Dendritic cell treated with granulocyte-macrophage colony-stimulating factor and Interleukin-4, amounts not matched to agents 40 ng/mL and 50 ng/mL, for 4 days (primary cell): ENCODE data around the gene ZNF780B.

Experiments used
- H3K27ac Mint-ChIP-seq: one replicate; pipeline ENCODE4 v1.8.0; 2022; ENCODE audit warnings: mild to moderate bottlenecking, mixed read lengths
- H3K27me3 Mint-ChIP-seq: one replicate; pipeline ENCODE4 v1.8.0; 2022; ENCODE audit warnings: mild to moderate bottlenecking, mixed read lengths
- H3K36me3 Mint-ChIP-seq: one replicate; pipeline ENCODE4 v1.8.0; 2022; ENCODE audit warnings: low read depth, mixed read lengths
- H3K4me1 Mint-ChIP-seq: one replicate; pipeline ENCODE4 v1.8.0; 2022; ENCODE audit warnings: low read depth, mixed read lengths
- H3K4me3 Mint-ChIP-seq: one replicate; pipeline ENCODE4 v1.8.0; 2022; ENCODE audit warnings: mild to moderate bottlenecking, moderate library complexity, mixed read lengths
- H3K9me3 Mint-ChIP-seq: one replicate; pipeline ENCODE4 v1.8.0; 2022; ENCODE audit warnings: mixed read lengths
- intact Hi-C: fragments of 100-400 bp; cut with micrococcal nuclease; formaldehyde crosslinking; loops from one replicate; pipeline ENCODE4 v1.15.0; 2022

Gene ZNF780B

GRCh38 chr19:40013991-40014390 is 42.0 kb downstream of the ZNF780B start:
- peaks cover 58% of the 10 kb centered on the region for H3K36me3 Mint-ChIP-seq
- H3K4me3 Mint-ChIP-seq = no peak overlapping the region
- H3K27ac Mint-ChIP-seq = no peak overlapping the region
- intact Hi-C loops = no loop called here
- peaks cover 76% of the 10 kb centered on the region for H3K9me3 Mint-ChIP-seq
- no peaks in the 10 kb centered on the region for H3K4me1 Mint-ChIP-seq
- H3K27me3 Mint-ChIP-seq = no peaks in the 10 kb centered on the region

DNA sequence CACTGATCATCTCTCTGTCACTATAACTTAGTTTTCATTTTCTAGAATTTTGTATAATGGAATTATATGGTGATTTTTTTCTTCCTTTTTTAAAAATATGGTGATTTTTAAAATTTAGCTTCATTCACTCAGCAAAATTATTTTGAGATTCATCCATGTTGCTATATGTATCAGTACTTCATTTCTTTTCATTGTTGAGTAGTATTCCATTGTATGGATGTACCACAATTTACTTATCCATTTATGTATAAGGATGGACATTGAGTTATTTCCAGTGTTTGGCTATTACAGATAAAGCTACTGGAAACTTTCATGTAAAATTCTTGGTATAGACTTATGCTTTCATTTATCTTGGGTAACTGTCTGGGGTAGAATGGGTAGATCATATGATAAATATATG is 46.4 kb downstream of the ZNF780B start:
- intact Hi-C loops = no loop called here
- Mint-ChIP-seq H3K27me3 (no peaks in the 10 kb centered on the region), H3K36me3 (peaks cover 89% of the 10 kb centered on the region), H3K4me3 (no peak overlapping the region), H3K9me3 (peaks cover 59% of the 10 kb centered on the region), H3K27ac (no peak overlapping the region), H3K4me1 (no peaks in the 10 kb centered on the region)

GRCh38 chr19:40006273-40006691 is 49.7 kb downstream of the ZNF780B start:
- H3K36me3 Mint-ChIP-seq = peaks cover 55% of the 10 kb centered on the region
- intact Hi-C loops = no loop called here

GRCh38 chr19:40005691-40006272 is 50.2 kb downstream of the ZNF780B start:
- intact Hi-C loops = no loop called here
- H3K9me3 Mint-ChIP-seq = peaks cover 22% of the 10 kb centered on the region
- H3K27me3 Mint-ChIP-seq = no peaks in the 10 kb centered on the region
- H3K4me3 Mint-ChIP-seq = no peak overlapping the region
- H3K27ac Mint-ChIP-seq = no peak overlapping the region
- no peaks in the 10 kb centered on the region for H3K4me1 Mint-ChIP-seq
- H3K36me3 Mint-ChIP-seq = peaks cover 50% of the 10 kb centered on the region

More at GRCh38 chr19:40006273-40006691, 49.7 kb downstream of the ZNF780B start:
- H3K27me3 Mint-ChIP-seq = no peaks in the 10 kb centered on the region
- H3K4me3 Mint-ChIP-seq = no peak overlapping the region
- H3K4me1 Mint-ChIP-seq = no peaks in the 10 kb centered on the region
- peaks cover 25% of the 10 kb centered on the region for H3K9me3 Mint-ChIP-seq
- no peak overlapping the region for H3K27ac Mint-ChIP-seq

DNA sequence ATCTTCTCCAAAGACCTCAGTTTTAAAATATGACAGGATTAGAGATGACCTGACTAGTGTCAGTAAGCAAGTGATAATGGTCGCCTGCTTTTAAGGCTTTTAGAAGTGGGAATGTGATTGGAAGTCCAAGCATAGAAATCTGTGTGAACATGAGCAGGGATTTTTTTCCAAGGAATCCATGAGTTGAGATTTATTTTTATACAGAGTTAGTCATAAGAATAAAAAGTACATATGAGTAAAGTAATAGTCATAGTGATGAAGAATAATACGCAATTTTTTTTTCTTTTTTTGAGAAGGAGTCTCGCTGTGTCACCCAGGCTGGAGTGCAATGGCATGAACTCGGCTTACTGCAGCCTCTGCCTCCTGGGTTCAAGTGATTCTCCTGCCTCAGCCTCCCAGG is 57.5 kb downstream of the ZNF780B start:
- no peaks in the 10 kb centered on the region for H3K9me3 Mint-ChIP-seq
- no peak overlapping the region for H3K4me3 Mint-ChIP-seq
- peaks cover 12% of the 10 kb centered on the region for H3K36me3 Mint-ChIP-seq
- H3K27me3 Mint-ChIP-seq = no peaks in the 10 kb centered on the region
- intact Hi-C loops = no loop called here
- H3K27ac Mint-ChIP-seq = no peak overlapping the region
- peaks cover 15% of the 10 kb centered on the region for H3K4me1 Mint-ChIP-seq

DNA sequence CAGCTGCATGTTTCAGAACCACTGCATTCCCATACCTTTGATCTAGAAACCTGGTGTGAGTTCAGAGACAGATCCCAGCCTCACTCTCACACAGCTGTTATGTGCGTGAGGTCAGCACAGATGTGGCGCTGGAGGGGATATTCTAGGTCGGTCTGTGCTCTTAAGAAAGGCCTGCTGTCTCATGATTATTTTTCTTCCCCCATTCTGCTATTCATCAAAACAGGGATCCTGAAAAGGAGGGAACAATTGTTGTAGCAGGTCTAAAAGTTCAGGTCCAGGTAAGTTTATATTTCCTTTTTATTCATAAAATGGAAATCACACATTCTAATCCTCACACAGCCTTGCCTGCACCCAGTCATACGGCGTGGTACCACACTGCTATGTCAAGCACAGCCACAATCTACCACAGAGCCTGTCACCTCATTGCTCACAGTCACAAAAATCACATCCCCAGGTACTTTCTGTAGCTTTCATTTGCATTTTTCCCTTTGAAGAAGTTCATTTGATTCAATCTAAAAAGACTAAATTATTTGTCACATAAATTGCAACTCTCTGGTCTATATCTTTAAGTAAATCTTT is 58.3 kb downstream of the ZNF780B start:
- Mint-ChIP-seq H3K4me3 (peak overlapping the region; percentile 97), H3K4me1 (peaks cover 15% of the 10 kb centered on the region), H3K36me3 (peaks cover 12% of the 10 kb centered on the region), H3K9me3 (no peaks in the 10 kb centered on the region), H3K27me3 (no peaks in the 10 kb centered on the region), H3K27ac (peak overlapping the region; percentile 93)
- intact Hi-C loops = loop anchor here (1.0 kb wide), 1 partner anchor 26 kb away; the partner anchor contains the start of gene PSMC4

DNA sequence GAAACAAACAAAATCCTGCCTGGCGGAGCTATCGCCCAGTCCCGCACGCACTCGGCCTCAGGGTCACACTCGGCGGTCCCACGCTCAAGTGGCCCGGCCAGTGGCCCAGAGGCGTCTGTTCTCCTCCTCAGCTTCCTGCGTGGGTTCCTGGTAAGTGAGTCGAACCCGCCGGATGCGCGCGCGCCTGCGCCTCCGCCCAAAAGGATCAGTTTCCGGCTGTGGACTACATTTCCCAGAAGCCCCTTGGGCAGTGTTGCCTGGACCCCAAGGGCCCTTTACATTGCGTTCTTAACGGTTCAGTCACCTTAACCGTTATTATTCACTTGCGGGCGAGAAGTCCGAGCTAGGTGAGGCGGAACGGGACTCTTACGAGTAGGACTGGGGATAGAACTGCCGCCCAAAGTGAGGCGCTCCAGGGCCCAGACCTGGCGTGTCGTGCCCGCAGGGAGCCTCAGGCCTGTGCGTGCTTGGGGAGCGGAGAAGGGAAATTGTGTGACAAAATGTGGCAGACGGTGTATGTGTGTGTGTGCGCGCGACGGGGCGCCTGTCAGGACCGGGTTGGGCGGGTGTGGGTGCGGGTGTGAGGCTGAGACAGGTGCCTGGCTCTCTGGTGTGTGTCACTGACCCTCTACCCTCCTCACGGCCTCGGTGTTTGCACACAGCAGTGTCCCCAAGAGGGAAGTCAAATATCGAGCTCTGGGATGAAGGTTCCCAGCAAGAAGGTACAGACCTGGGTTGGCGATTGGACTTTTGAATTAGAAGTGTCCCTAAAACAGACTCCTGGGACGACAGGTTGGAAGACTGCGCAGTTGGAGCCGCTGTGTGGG is 59.0 kb downstream of the ZNF780B start, which contains the start of gene ZNF546:
Gene ZNF546, plus strand, starts transcription at position 250 of the 827 bp plus-strand sequence. CDS start 1,267 bp downstream, outside the sequence.
- Mint-ChIP-seq H3K27me3 (no peaks in the 10 kb centered on the region), H3K4me1 (peaks cover 15% of the 10 kb centered on the region), H3K4me3 (peak within 1 kb of the TSS; percentile 97), H3K9me3 (no peaks in the 10 kb centered on the region), H3K27ac (peak within 1 kb of the TSS; percentile 93), H3K36me3 (peaks cover 12% of the 10 kb centered on the region)
- intact Hi-C loops = loop anchor here (1.0 kb wide), 1 partner anchor 26 kb away; the partner anchor contains the start of gene PSMC4

- Mint-ChIP-seq H3K27ac (peak overlapping the region; percentile 93), H3K27me3 (no peaks in the 10 kb centered on the region), H3K4me3 (peak overlapping the region; percentile 97), H3K4me1 (peaks cover 15% of the 10 kb centered on the region), H3K36me3 (peaks cover 12% of the 10 kb centered on the region), H3K9me3 (no peaks in the 10 kb centered on the region)
- intact Hi-C loops = no loop called here
Measured at GRCh38 chr19:39996218-39996810, 59.7 kb downstream of the ZNF780B start.

DNA sequence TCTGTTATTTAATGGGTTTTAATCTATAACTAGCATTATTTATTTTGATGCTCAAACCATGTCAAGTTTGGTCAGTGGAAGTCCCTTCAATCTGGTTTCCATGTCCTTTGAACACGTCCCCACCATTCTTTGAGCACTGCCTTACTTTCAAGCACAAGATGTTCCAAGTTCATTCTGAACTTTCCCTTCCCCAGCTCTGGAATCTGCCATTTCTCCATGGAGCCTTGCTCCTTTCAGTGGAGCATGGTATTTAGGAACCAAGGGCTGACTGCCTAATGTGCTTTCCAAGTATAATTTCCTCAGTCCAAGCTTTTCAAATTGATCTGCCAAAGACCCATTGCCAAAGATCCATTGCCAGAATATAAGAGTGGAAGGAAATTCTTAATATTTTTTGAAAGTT is 60.2 kb downstream of the ZNF780B start:
- intact Hi-C loops = no loop called here
- H3K27ac Mint-ChIP-seq = no peak overlapping the region
- H3K4me1 Mint-ChIP-seq = peaks cover 15% of the 10 kb centered on the region

DNA sequence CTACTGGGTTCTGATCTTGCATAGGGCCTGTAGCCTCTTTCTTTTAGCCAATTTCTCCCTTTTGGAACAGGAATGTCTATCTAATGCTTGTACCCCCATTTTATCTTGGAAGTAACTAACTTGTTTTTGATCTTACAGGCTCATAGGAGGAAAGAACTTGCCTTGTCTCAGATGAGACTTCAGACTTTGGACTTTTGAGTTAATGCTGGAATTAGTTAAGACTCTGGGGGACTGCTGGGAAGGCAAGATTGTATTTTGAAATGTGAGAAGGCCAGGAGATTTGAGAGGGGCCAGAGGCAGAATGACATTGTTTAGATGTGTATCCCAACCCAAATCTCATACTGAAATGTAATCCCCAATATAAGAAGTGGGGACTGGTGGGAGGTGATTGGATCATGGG is 61.7 kb downstream of the ZNF780B start:
- intact Hi-C loops = no loop called here
- H3K27ac Mint-ChIP-seq = no peak overlapping the region
- H3K4me3 Mint-ChIP-seq = no peak overlapping the region
- H3K27me3 Mint-ChIP-seq = no peaks in the 10 kb centered on the region
- H3K9me3 Mint-ChIP-seq = no peaks in the 10 kb centered on the region
- peaks cover 12% of the 10 kb centered on the region for H3K36me3 Mint-ChIP-seq
- H3K4me1 Mint-ChIP-seq = peaks cover 15% of the 10 kb centered on the region

More for the DNA sequence above, 60.2 kb downstream of the ZNF780B start:
- Mint-ChIP-seq H3K27me3 (no peaks in the 10 kb centered on the region), H3K4me3 (peak overlapping the region; percentile 18), H3K9me3 (no peaks in the 10 kb centered on the region), H3K36me3 (peaks cover 12% of the 10 kb centered on the region)

GRCh38 chr19:39993605-39994004 is 62.4 kb downstream of the ZNF780B start:
- no peaks in the 10 kb centered on the region for H3K9me3 Mint-ChIP-seq
- no peak overlapping the region for H3K4me3 Mint-ChIP-seq
- H3K36me3 Mint-ChIP-seq = peaks cover 12% of the 10 kb centered on the region
- H3K27ac Mint-ChIP-seq = no peak overlapping the region
- no peaks in the 10 kb centered on the region for H3K27me3 Mint-ChIP-seq
- H3K4me1 Mint-ChIP-seq = peaks cover 15% of the 10 kb centered on the region
- intact Hi-C loops = no loop called here

GRCh38 chr19:39987596-39987995 is 68.4 kb downstream of the ZNF780B start:
- peaks cover 16% of the 10 kb centered on the region for H3K36me3 Mint-ChIP-seq
- no peaks in the 10 kb centered on the region for H3K27me3 Mint-ChIP-seq
- peaks cover 46% of the 10 kb centered on the region for H3K9me3 Mint-ChIP-seq
- intact Hi-C loops = no loop called here
- no peak overlapping the region for H3K4me3 Mint-ChIP-seq
- no peak overlapping the region for H3K27ac Mint-ChIP-seq
- peaks cover 7% of the 10 kb centered on the region for H3K4me1 Mint-ChIP-seq

GRCh38 chr19:39987167-39987566 is 68.9 kb downstream of the ZNF780B start:
- H3K9me3 Mint-ChIP-seq = peaks cover 46% of the 10 kb centered on the region
- H3K27ac Mint-ChIP-seq = no peak overlapping the region
- H3K4me1 Mint-ChIP-seq = peaks cover 7% of the 10 kb centered on the region
- no peaks in the 10 kb centered on the region for H3K27me3 Mint-ChIP-seq
- H3K36me3 Mint-ChIP-seq = peaks cover 20% of the 10 kb centered on the region
- no peak overlapping the region for H3K4me3 Mint-ChIP-seq
- intact Hi-C loops = no loop called here

GRCh38 chr19:39986643-39987042 is 69.4 kb downstream of the ZNF780B start:
- intact Hi-C loops = no loop called here
- Mint-ChIP-seq H3K4me3 (no peak overlapping the region), H3K27me3 (no peaks in the 10 kb centered on the region), H3K36me3 (peaks cover 25% of the 10 kb centered on the region), H3K27ac (no peak overlapping the region), H3K9me3 (peaks cover 46% of the 10 kb centered on the region), H3K4me1 (peaks cover 7% of the 10 kb centered on the region)
